Astrocyte of the spinal cord (primary cell): ENCODE data around the gene LRRC27.

Experiments
- DNase-seq: peaks from one replicate; pipeline ENCODE4 v3.0.0; 2011; ENCODE audit warnings: low read depth, low spot score
- H3K4me3 ChIP-seq: 2 replicates; pipeline ENCODE4 v1.5.1; 2011; ENCODE audit warnings: low read depth, mild to moderate bottlenecking, low read length, moderate library complexity
- in situ Hi-C: cut with HindIII; loops from 2 replicates; pipeline ENCODE4 v1.10.0; 2017; ENCODE audit warnings: low sequenced_read_pairs
- TF ChIP-seq, protein P1 (sequence below): IDR thresholded peaks from 2 replicates; pipeline ENCODE4 v1.5.1; 2012; ENCODE audit warnings: low read depth, mild to moderate bottlenecking, low read length, inconsistent platforms

LRRC27 gene

DNA sequence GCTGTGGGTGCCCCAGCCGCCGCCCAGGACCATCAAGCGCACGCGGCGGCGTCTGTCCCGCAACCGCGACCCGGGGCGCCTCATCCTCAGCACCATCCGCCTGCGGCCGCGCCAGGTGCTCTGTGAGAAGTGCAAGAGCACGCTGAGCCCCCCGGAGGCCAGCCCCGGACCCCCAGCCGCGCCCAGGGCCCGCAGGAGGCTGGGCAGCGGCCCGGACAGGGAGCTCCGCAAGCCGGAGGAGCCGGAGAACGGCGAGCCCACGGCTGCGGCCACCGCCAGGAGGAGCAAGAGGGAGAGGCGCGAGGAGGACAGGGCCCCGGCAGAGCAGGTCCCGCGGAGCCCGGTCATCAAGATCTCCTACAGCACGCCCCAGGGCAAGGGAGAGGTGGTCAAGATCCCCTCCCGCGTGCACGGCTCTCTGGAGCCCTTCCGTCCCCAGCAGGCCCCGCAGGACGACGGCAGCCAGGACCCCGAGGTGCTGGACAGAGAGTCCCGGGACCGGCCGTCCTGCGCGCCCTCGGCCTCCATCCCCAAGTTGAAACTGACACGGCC is 73.0 kb downstream of the LRRC27 start:
- DNase-seq: no peak
- TF ChIP-seq, protein P1, sequence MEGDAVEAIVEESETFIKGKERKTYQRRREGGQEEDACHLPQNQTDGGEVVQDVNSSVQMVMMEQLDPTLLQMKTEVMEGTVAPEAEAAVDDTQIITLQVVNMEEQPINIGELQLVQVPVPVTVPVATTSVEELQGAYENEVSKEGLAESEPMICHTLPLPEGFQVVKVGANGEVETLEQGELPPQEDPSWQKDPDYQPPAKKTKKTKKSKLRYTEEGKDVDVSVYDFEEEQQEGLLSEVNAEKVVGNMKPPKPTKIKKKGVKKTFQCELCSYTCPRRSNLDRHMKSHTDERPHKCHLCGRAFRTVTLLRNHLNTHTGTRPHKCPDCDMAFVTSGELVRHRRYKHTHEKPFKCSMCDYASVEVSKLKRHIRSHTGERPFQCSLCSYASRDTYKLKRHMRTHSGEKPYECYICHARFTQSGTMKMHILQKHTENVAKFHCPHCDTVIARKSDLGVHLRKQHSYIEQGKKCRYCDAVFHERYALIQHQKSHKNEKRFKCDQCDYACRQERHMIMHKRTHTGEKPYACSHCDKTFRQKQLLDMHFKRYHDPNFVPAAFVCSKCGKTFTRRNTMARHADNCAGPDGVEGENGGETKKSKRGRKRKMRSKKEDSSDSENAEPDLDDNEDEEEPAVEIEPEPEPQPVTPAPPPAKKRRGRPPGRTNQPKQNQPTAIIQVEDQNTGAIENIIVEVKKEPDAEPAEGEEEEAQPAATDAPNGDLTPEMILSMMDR: no peak
- no peak overlapping the region for H3K4me3 ChIP-seq
- in situ Hi-C loops: no loop called here

- in situ Hi-C loops: no loop called here
- TF ChIP-seq, protein P1: no peak
- no peak for DNase-seq
- no peak overlapping the region for H3K4me3 ChIP-seq
These were observed 73.5 kb downstream of the LRRC27 start for GRCh38 chr10:132405463-132405991.

- H3K4me3 ChIP-seq: no peak overlapping the region
- in situ Hi-C loops: no loop called here
- no peak for DNase-seq
- TF ChIP-seq, protein P1: no peak
These were observed 74.2 kb downstream of the LRRC27 start for GRCh38 chr10:132406181-132406580.

GRCh38 chr10:132406750-132407149 is 74.8 kb downstream of the LRRC27 start:
- H3K4me3 ChIP-seq: no peak overlapping the region
- TF ChIP-seq, protein P1: no peak
- in situ Hi-C loops: no loop called here
- no peak for DNase-seq

DNA sequence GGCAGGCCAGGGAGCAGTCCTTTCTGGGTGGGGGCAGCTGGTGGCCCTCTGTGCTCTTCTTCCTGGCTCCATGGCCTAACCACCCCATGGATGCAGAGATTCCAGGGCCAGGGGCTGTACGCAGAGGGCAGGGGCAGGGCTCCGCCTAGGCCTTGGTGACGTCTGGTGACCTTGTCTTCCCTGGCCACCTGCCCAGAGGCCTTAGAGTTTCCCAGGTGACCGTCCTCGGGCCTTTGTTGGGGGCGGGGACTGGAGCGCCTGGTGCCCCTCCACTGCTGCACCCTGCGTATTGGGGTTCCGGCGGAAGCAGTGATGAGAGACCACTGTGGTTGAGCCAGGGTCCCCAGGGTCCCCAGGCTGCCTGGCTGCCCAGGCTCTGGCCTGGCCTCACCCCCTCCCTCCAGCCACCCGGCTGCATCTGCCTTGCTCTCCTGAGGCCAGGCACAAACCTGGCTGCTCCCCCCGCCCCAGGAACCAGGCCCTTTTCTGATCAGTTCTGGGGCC is 75.3 kb downstream of the LRRC27 start:
- DNase-seq: no peak
- in situ Hi-C loops: no loop called here
- TF ChIP-seq, protein P1: no peak
- H3K4me3 ChIP-seq: no peak overlapping the region

GRCh38 chr10:132407846-132408278 is 75.9 kb downstream of the LRRC27 start:
- H3K4me3 ChIP-seq: no peak overlapping the region
- TF ChIP-seq, protein P1: no peak
- peak; percentile 32 for DNase-seq
- in situ Hi-C loops: no loop called here

- TF ChIP-seq, protein P1: no peak
- no peak overlapping the region for H3K4me3 ChIP-seq
- in situ Hi-C loops: no loop called here
- DNase-seq: no peak
These were observed 76.4 kb downstream of the LRRC27 start for GRCh38 chr10:132408367-132408781.
